ENCODE results near the gene FNBP1. TPM values are rescaled to one million over a fixed set of nuclear protein-coding genes. Genes with fewer than 3 reads are reported as not detected.
"Not testable (repeated sequence)": the region's sequence is repeated elsewhere in the genome, so short reads cannot be mapped to it uniquely, and the experiment has no call there.

FNBP1 gene
- total and polyA plus RNA-seq, 3 donors from 2014 or later = 37.9 to 89.2 (median 76.6) TPM

DNA sequence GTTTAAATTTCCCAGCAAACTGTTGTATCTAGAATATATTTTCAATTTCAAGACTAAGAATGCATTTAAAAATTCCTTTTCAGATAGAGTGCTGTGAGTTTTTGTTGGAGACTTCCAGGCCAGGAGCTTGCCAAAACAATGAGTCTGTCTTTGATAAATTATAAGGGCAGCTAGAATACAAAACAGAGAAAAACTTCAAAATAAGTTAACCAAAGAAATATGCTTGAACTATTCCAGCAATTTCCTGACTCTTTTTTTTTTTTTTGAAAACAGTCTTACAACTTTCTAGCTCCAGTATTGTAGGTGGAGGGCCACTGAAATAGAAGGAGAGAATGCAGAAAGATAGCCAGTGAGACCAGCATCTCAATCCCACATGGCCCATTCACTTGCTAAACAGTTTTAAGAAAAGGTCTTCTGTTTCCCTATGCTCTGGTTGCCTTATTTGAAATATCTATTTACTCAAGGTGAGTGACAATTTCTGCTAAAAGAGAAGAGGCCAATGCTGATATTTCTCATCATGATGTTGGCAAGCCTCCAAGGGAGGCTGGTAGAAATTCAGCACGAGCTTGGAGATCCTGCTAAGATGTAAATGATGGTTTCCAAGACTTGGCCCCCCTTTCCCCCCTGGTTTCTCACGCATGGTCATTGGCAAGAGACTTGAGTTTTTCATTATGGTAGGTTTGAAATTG lies 104.6 kb downstream of the FNBP1 start:
- Histone ChIP-seq H3K9me3 (no peaks in the 10 kb centered on the region), H3K4me3 (no peak overlapping the region), H3K4me1 (peaks cover 22% of the 10 kb centered on the region), H3K27me3 (no peaks in the 10 kb centered on the region), H3K36me3 (ENCODE audit: low read depth, missing control alignments) (no peaks in the 10 kb centered on the region), H3K27ac (peak overlapping the region in 1 of 2 donors; percentile 6)
- TF ChIP-seq POLR2A (IDR thresholded peaks at IDR 0.05) (no peak), CTCF (IDR thresholded peaks at IDR 0.05) (no peak)
- 58 to 61% methylated on average over 2 of the region's 2 CpGs for WGBS, 2 donors
- DNase-seq = no peak
- intact Hi-C loops (cut with DNase I; ENCODE audit: low total_unique reads) = no loop called here

DNA sequence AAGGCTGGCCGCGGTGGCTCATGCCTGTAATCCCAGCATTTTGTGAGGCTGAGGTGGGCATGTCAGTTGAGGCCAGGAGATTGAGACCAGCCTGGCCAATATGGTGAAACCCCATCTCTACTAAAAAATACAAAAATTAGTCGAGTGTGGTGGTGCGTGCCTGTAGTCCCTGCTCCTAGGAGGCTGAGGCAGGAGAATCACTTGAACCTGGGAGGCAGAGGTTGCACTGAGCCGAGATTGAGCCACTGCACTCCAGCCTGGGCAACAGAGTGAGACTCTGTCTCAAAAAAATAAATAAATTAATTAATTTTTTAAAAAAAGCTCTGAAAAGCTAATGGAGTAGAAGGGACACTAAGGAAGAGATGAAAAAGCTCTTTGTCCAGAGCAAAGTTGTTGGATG lies 105.1 kb downstream of the FNBP1 start:
- H3K4me3 ChIP-seq; DNase-seq; intact Hi-C loops (cut with DNase I; ENCODE audit: low total_unique reads); H3K9me3 ChIP-seq; H3K36me3 ChIP-seq (ENCODE audit: low read depth, missing control alignments); H3K27me3 ChIP-seq: not testable (repeated sequence)
- Histone ChIP-seq H3K27ac (peak overlapping the region in 1 of 2 donors; percentile 6), H3K4me1 (peaks cover 28% of the 10 kb centered on the region)
- 74 to 85% methylated on average over 5 of the region's 5 CpGs for WGBS, 2 donors

DNA sequence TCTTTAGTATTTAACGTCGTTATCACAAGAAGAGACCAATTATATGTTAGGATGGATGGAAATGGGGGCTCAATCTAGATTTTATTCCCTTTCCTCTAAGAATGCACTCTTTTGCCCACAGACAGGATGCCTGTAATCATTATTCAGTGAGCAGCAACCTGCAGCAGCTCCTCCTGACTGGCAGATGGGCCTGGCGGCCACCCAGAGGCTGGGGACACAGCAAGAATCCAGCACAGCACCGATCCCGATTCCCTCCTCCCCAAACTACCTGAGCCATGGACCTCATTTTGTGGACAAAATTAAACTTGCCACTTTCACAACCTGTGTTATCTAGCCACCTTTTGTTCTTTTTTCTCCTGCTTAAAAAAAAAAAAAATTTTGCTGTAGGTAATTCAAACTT lies 106.8 kb downstream of the FNBP1 start:
- Histone ChIP-seq H3K27me3 (no peaks in the 10 kb centered on the region), H3K9me3 (no peaks in the 10 kb centered on the region), H3K27ac (no peak overlapping the region), H3K4me1 (peaks cover 34% of the 10 kb centered on the region), H3K4me3 (no peak overlapping the region), H3K36me3 (ENCODE audit: low read depth, missing control alignments) (no peaks in the 10 kb centered on the region)
- DNase-seq = no peak
- WGBS, 2 donors = 60 to 68% methylated on average over 5 of the region's 5 CpGs
- intact Hi-C loops (cut with DNase I; ENCODE audit: low total_unique reads) = no loop called here
- TF ChIP-seq POLR2A (IDR thresholded peaks at IDR 0.05) (no peak), CTCF (IDR thresholded peaks at IDR 0.05) (no peak)

GRCh38 chr9:129934780-129935179 lies 108.2 kb downstream of the FNBP1 start:
- no peaks in the 10 kb centered on the region for H3K27me3 ChIP-seq
- 73 to 83% methylated on average over 5 of the region's 5 CpGs for WGBS, 2 donors
- peaks cover 34% of the 10 kb centered on the region for H3K4me1 ChIP-seq
- TF ChIP-seq CTCF (IDR thresholded peaks at IDR 0.05) (no peak), POLR2A (IDR thresholded peaks at IDR 0.05) (no peak)
- H3K36me3 ChIP-seq (ENCODE audit: low read depth, missing control alignments) = no peaks in the 10 kb centered on the region
- H3K9me3 ChIP-seq = no peaks in the 10 kb centered on the region
- peak overlapping the region in 1 of 2 donors; percentile 76 for H3K27ac ChIP-seq
- intact Hi-C loops (cut with DNase I; ENCODE audit: low total_unique reads) = no loop called here
- no peak overlapping the region for H3K4me3 ChIP-seq
- DNase-seq = no peak

DNA sequence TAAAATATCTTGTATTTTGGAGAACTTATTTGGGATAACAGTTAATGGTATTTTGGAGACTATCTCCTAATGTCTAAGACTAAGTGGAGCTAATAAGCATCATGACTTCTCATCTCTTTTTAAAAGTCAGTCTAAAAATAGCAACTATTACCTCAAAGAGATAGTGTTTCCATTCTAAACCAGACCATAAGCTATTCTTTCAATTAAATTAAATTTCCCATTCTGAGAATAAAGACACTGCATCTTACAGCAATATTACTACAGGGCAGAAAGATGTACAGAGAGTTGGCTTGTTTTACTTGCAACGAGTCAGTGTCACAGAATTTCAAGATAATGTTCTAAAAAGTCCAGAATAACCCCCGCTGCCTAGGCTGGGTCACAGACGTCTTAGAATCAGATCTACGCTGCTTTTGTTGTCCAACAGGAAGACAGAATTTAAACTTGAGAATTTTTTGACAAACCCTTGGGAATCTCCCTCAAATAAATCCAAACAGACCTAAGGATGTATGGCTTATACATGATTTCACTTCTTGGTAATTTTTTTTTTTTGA lies 108.9 kb downstream of the FNBP1 start:
- TF ChIP-seq CTCF (IDR thresholded peaks at IDR 0.05) = no peak
- no peak for TF ChIP-seq POLR2A (IDR thresholded peaks at IDR 0.05)
- no peaks in the 10 kb centered on the region for H3K9me3 ChIP-seq
- H3K36me3 ChIP-seq (ENCODE audit: low read depth, missing control alignments) = no peaks in the 10 kb centered on the region
- DNase-seq = no peak
- no peaks in the 10 kb centered on the region for H3K27me3 ChIP-seq
- WGBS, 2 donors = 65 to 67% methylated on average over 4 of the region's 4 CpGs
- H3K4me3 ChIP-seq = no peak overlapping the region
- peaks cover 34% of the 10 kb centered on the region for H3K4me1 ChIP-seq
- peak overlapping the region in 1 of 2 donors; percentile 76 for H3K27ac ChIP-seq
- intact Hi-C loops (cut with DNase I; ENCODE audit: low total_unique reads) = no loop called here
